Measurements from ENCODE around the gene OR4A16.

The OR4A16 gene, protein sequence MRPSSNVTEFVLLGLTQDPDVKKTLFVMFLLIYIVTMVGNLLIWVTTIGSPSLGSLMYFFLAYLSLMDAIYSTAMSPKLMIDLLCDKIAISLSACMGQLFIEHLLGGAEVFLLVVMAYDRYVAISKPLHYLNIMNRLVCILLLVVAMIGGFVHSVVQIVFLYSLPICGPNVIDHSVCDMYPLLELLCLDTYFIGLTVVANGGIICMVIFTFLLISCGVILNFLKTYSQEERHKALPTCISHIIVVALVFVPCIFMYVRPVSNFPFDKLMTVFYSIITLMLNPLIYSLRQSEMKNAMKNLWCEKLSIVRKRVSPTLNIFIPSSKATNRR

DNA sequence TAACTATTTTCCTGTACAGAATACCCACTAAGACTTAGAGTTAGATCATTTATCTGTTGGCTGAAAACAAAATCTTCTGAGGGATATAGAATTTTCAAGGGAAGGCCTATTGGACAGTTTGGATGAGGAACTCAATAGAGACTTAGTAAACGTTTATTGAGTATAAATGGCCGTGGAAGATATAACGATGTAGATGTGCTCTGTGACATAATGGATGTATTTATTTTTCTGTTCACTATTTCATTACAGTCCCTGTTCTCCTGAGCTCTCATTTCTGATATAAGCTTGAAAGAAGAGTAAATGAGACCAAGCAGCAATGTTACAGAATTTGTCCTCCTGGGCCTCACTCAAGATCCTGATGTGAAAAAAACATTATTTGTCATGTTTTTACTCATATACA is at the start of gene OR4A16:
Gene OR4A16, plus strand, starts transcription at position 301 of the 400 bp plus-strand sequence. Its CDS starts 0 bp downstream, at position 301.
- DNase-seq: no peak

- DNase-seq: no peak
These were observed 18.5 kb upstream of the OR4A16 start for GRCh38 chr11:55324500-55324899.

DNA sequence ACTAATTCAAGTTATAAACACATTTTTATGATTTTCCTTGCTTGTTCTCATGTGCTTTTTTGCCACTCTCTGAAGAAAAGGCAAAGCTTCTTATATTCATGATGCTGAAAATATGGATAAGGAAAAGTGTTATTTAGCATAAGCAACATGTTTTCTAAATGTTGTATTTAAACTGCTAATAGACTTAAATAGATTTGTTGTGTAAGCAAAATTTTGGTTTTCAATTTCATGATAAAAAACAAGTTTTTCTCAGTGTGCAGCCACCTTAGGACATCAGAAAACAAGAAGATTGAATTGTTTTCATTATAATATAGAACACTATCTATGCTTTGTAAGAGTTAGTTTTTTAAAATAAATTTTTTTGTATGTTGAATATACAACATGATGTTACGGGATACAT is 2.3 kb downstream of the OR4A16 start:
- no peak for DNase-seq

- DNase-seq: no peak
These were observed 6.0 kb downstream of the OR4A16 start for GRCh38 chr11:55349032-55349431.

DNA sequence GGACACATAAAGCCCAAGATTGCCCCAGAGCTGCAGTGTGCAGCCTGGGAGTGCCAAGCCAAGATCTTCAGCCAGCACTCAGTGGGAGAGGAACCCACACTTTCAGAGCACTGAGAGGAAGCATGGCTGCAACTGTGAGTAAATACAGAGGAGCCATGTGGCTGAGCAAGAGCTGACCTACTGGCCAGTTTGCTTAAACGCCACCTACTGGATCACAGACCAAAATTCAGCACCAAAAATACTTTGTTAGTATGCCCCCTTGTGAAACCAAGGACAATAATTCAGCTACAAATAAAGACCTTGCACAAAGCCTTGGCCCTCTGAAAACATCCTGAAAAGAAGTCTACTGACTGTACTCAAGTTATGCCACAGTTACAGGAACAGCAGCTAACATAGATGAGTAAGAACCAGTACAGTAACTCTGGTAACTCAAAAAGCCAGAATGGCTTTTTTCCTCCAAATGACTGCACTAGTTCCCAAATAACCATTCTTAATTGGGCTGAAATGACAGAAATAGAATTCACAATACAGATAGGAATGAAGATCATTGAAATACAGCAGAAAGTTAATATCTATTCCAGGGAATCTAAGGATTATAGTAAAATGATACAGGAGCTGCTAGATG is 14.7 kb downstream of the OR4A16 start:
- no peak for DNase-seq

- no peak for DNase-seq
These were observed 24.7 kb downstream of the OR4A16 start, which contains the start of gene OR4A15 for GRCh38 chr11:55367674-55368073. TSS of gene OR4A15 (plus strand) at chr11:55367974. CDS start at chr11:55367974, 0 bp downstream.
